ENCODE data around the gene FRK. TPM values are rescaled to one million over a fixed set of nuclear protein-coding genes. Genes with fewer than 3 reads are reported as not detected.
"Not testable (repeated sequence)": the region's sequence is repeated elsewhere in the genome, so short reads cannot be mapped to it uniquely, and the experiment has no call there.

FRK gene
- total RNA-seq, 2 donors from 2014 or later = 0.02 to 0.05 TPM

- H3K36me3 Mint-ChIP-seq (ENCODE audit: insufficient read depth in 2 of 2) = no peaks in the 10 kb centered on the region
- no peak overlapping the region for H3K27ac Mint-ChIP-seq
- H3K4me3 Mint-ChIP-seq = no peak overlapping the region
- no peaks in the 10 kb centered on the region for H3K4me1 Mint-ChIP-seq (ENCODE audit: low read depth)
- peak in 1 of 2 donors; percentile 41 for ATAC-seq (replicated peaks in 1 of 2)
- no peaks in the 10 kb centered on the region for H3K27me3 Mint-ChIP-seq (ENCODE audit: low read depth)
- H3K9me3 Mint-ChIP-seq = peaks cover 0 to 3% of the 10 kb centered on the region in 2 donors
- no peak for DNase-seq
Observed at GRCh38 chr6:115932481-115932880, 128.2 kb downstream of the FRK start.

DNA sequence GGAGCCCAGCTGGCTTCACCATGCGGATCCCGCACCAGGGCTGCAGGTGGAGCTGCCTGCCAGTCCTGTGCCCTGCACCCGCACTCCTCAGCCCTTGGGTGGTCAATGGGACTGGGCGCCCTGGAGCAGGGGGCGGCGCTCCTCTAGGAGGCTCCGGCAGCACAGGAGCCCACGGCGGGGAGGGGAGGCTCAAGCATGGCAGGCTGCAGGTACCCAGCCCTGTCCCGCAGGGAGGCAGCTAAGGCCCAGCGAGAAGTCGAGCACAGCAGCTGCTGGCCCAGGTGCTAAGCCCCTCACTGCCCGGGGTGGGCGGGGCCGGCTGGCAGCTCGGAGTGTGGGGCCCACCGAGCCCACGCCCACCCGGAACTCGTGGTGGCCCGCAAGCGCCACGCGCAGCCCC lies 132.7 kb downstream of the FRK start:
- not testable (repeated sequence) for H3K27ac Mint-ChIP-seq; H3K9me3 Mint-ChIP-seq; ATAC-seq (replicated peaks in 1 of 2); H3K36me3 Mint-ChIP-seq (ENCODE audit: insufficient read depth in 2 of 2); DNase-seq; H3K4me3 Mint-ChIP-seq; H3K4me1 Mint-ChIP-seq (ENCODE audit: low read depth); H3K27me3 Mint-ChIP-seq (ENCODE audit: low read depth)

DNA sequence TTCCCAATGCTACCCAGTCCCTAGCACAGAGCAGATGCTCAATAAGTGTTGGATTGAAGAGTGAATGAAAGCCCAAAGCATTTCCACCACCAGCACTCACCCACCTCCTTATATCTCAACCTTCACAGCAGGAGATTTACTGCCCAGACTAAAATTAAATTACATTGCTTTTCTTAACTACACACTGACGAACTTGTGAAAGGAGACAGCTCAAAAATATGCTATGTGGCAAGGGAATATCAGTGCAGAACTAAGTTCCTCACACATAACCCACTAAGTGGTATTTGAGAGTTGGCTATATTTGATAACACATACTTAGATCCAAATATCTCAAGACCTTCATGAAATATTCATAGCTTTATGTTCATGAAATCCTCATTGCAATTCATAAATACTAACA lies 137.7 kb downstream of the FRK start:
- no peaks in the 10 kb centered on the region for H3K9me3 Mint-ChIP-seq
- no peak overlapping the region for H3K4me3 Mint-ChIP-seq
- H3K27me3 Mint-ChIP-seq (ENCODE audit: low read depth) = no peaks in the 10 kb centered on the region
- H3K27ac Mint-ChIP-seq = no peak overlapping the region
- H3K36me3 Mint-ChIP-seq (ENCODE audit: insufficient read depth in 2 of 2) = no peaks in the 10 kb centered on the region
- DNase-seq = no peak
- no peak for ATAC-seq (replicated peaks in 1 of 2)
- H3K4me1 Mint-ChIP-seq (ENCODE audit: low read depth) = no peaks in the 10 kb centered on the region

- Mint-ChIP-seq H3K4me3 (no peak overlapping the region), H3K36me3 (ENCODE audit: insufficient read depth in 2 of 2) (no peaks in the 10 kb centered on the region), H3K27ac (no peak overlapping the region), H3K9me3 (no peaks in the 10 kb centered on the region), H3K4me1 (ENCODE audit: low read depth) (no peaks in the 10 kb centered on the region), H3K27me3 (ENCODE audit: low read depth) (no peaks in the 10 kb centered on the region)
- DNase-seq = no peak
- no peak for ATAC-seq (replicated peaks in 1 of 2)
Observed at GRCh38 chr6:115914098-115914497, 146.6 kb downstream of the FRK start.

DNA sequence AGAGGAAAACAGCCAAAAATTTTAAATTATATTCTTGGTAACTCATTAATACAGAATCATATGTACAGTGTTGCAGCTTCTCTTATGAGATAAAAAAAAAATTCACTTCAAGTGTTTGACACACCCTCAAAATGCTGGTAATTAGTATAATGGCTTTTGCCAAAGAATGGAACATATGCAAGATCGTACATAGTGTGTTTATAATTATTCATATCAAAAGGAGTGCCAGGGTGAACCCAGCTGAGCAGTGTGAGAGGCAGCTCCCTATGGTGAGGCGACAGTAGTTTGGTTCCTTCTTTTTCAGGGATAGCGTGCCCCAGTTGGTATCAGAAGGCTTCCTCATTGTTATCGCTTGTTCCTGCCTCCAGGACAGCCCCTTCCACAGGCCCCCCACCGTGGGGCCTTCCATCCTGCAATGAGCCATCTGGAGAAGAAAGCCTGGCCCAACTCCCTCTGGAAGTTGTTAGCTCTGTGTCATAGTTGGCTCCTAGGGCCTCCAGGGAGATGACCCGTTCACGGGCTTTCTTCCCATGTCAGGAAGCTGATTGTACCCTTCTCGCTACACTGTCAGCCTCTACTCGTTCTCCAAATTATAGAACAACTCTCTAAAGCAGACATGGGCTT lies 150.7 kb downstream of the FRK start:
- Mint-ChIP-seq H3K27ac (no peak overlapping the region), H3K4me1 (ENCODE audit: low read depth) (no peaks in the 10 kb centered on the region), H3K36me3 (ENCODE audit: insufficient read depth in 2 of 2) (no peaks in the 10 kb centered on the region), H3K9me3 (no peaks in the 10 kb centered on the region), H3K27me3 (ENCODE audit: low read depth) (no peaks in the 10 kb centered on the region), H3K4me3 (no peak overlapping the region)
- ATAC-seq (replicated peaks in 1 of 2) (no peak), DNase-seq (no peak)

DNA sequence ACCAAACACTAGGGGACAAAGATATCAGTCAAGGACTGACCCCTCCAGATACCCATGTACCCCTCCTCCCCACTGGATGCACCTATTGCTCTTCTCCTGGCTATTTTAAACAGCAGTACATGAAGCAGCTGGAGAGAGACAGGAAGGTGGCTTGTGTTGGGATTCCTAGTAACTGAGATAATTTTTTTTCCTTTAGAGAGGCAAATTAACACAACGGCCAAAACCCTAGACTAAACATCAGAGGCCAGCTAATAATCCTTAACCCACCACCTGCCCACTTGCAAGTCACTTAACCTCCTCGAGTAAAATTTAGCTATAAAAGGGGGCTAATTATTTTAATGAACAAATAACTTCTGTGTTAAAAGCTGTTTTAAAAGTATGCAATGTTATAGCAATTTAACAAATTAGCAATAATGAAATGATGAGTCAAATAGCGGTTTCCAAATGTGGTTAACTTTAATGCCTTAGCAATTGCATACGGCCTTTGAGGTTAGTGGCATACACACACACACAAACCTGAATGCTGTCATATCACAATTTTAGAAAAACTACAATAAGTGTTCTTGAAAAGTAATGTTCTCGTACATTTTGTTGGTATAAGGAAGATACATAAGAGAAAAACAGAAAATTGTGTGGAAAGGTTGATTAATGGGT lies 151.7 kb downstream of the FRK start:
- ATAC-seq (replicated peaks in 1 of 2) (no peak), DNase-seq (no peak)
- no peaks in the 10 kb centered on the region for H3K36me3 Mint-ChIP-seq (ENCODE audit: insufficient read depth in 2 of 2)
- H3K4me3 Mint-ChIP-seq = no peak overlapping the region
- no peak overlapping the region for H3K27ac Mint-ChIP-seq
- H3K27me3 Mint-ChIP-seq (ENCODE audit: low read depth) = no peaks in the 10 kb centered on the region
- no peaks in the 10 kb centered on the region for H3K4me1 Mint-ChIP-seq (ENCODE audit: low read depth)
- no peaks in the 10 kb centered on the region for H3K9me3 Mint-ChIP-seq

DNA sequence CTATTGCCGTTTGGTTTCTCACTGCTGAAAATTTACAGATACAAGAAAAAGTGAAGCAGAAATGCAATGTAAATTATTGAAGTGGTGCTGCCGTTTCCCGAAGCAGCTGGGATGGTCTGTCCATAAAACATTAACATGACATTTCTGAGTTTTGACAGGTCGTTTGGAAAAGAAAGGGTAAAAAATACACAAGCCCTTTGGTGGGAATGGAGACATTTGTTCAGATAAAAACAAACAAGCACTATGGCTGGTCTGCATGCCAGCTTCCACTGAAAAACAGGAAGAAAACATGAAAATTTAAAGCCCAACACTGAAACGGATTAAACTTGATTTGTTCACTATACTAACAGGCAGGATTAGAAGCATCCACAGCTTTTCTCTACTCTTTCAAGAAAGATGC lies 155.2 kb downstream of the FRK start:
- no peaks in the 10 kb centered on the region for H3K27me3 Mint-ChIP-seq (ENCODE audit: low read depth)
- DNase-seq (no peak), ATAC-seq (replicated peaks in 1 of 2) (no peak)
- no peaks in the 10 kb centered on the region for H3K9me3 Mint-ChIP-seq
- H3K27ac Mint-ChIP-seq = no peak overlapping the region
- no peaks in the 10 kb centered on the region for H3K4me1 Mint-ChIP-seq (ENCODE audit: low read depth)
- no peaks in the 10 kb centered on the region for H3K36me3 Mint-ChIP-seq (ENCODE audit: insufficient read depth in 2 of 2)
- H3K4me3 Mint-ChIP-seq = no peak overlapping the region

- Mint-ChIP-seq H3K27me3 (ENCODE audit: low read depth) (no peaks in the 10 kb centered on the region), H3K4me3 (no peak overlapping the region), H3K4me1 (ENCODE audit: low read depth) (no peaks in the 10 kb centered on the region), H3K27ac (no peak overlapping the region), H3K36me3 (ENCODE audit: insufficient read depth in 2 of 2) (no peaks in the 10 kb centered on the region), H3K9me3 (no peaks in the 10 kb centered on the region)
- DNase-seq (no peak), ATAC-seq (replicated peaks in 1 of 2) (no peak)
Observed at GRCh38 chr6:115902436-115902835, 158.3 kb downstream of the FRK start.

DNA sequence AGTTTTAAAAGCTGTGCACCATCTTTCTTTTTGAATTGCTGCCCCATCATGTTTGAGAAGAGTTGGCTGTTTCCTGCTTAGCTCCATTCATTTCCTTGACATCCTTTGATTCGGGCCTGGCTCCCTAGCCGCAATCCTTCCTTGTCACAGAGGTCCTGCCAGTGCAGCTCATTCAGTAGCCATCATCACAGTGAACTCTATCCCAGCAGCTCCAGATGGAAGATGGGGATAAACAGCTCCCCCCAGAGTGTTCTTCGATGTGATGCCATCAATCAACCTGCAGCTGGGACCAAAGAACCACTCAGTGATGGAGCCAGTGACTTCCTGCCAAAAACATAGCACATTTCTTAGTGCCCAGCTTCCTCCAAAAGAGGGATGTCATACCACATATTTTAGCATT lies 158.8 kb downstream of the FRK start:
- H3K27ac Mint-ChIP-seq = no peak overlapping the region
- ATAC-seq (replicated peaks in 1 of 2) (no peak), DNase-seq (no peak)
- no peak overlapping the region for H3K4me3 Mint-ChIP-seq
- no peaks in the 10 kb centered on the region for H3K9me3 Mint-ChIP-seq
- no peaks in the 10 kb centered on the region for H3K36me3 Mint-ChIP-seq (ENCODE audit: insufficient read depth in 2 of 2)
- H3K27me3 Mint-ChIP-seq (ENCODE audit: low read depth) = no peaks in the 10 kb centered on the region
- no peaks in the 10 kb centered on the region for H3K4me1 Mint-ChIP-seq (ENCODE audit: low read depth)

DNA sequence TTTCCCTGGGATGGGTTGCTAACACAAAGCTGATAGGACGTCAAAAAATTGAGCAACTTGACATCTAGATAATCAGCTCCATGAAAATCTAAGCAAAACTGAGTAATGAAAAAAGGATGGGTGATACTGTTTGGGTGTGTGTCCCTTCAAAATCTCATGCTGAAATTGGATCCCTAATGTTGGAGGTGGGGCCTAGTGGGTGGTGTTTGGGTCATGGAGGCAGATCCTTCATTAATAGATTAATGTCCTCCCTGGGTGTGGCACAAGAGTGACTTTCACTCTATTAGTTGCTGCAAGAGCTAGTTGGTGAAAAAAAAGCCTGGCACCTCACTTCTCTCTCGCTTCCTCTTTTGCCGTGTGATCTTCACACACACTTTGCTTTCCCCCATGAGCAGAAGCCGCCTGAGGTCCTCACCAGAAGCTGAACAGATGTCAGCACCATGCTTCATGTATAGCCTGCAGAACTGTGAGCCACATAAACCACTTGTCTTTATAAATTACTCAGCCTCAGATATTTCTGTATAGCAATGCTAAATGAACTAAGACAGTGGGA lies 160.9 kb downstream of the FRK start:
- DNase-seq = no peak
- Mint-ChIP-seq H3K9me3 (no peaks in the 10 kb centered on the region), H3K4me1 (ENCODE audit: low read depth) (no peaks in the 10 kb centered on the region), H3K36me3 (ENCODE audit: insufficient read depth in 2 of 2) (no peaks in the 10 kb centered on the region), H3K27me3 (ENCODE audit: low read depth) (no peaks in the 10 kb centered on the region), H3K27ac (no peak overlapping the region), H3K4me3 (no peak overlapping the region)
- no peak for ATAC-seq (replicated peaks in 1 of 2)

DNA sequence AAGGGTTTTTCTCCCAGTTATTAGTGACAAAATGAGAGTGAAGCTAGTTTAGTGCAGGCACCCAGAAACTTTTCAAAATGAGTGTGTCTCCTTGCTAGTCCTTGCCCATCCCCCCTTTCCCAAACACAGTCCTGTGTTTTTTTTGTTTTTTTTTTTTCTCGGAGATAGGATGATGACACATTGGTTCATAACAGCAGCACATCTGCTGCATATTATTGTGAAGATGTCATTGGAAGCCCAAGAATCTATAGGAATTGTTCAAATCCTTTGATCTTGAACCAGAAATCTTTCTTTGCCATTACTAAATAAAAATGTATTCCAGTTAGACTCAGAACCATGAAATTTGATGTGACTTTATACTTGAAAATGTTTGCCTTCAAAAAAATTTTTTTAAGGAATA lies 162.4 kb downstream of the FRK start:
- Mint-ChIP-seq H3K9me3 (no peaks in the 10 kb centered on the region), H3K27me3 (ENCODE audit: low read depth) (no peaks in the 10 kb centered on the region), H3K36me3 (ENCODE audit: insufficient read depth in 2 of 2) (no peaks in the 10 kb centered on the region), H3K4me1 (ENCODE audit: low read depth) (no peaks in the 10 kb centered on the region), H3K27ac (no peak overlapping the region), H3K4me3 (no peak overlapping the region)
- ATAC-seq (replicated peaks in 1 of 2) (no peak), DNase-seq (no peak)

- H3K27ac Mint-ChIP-seq = no peak overlapping the region
- ATAC-seq (replicated peaks in 1 of 2) (no peak), DNase-seq (peak in 1 of 2 donors; percentile 5)
- no peaks in the 10 kb centered on the region for H3K9me3 Mint-ChIP-seq
- no peaks in the 10 kb centered on the region for H3K36me3 Mint-ChIP-seq (ENCODE audit: insufficient read depth in 2 of 2)
- H3K4me1 Mint-ChIP-seq (ENCODE audit: low read depth) = no peaks in the 10 kb centered on the region
- H3K4me3 Mint-ChIP-seq = no peak overlapping the region
- no peaks in the 10 kb centered on the region for H3K27me3 Mint-ChIP-seq (ENCODE audit: low read depth)
Observed at GRCh38 chr6:115896538-115897129, 164.1 kb downstream of the FRK start.

GRCh38 chr6:115894426-115894992 lies 166.2 kb downstream of the FRK start:
- no peaks in the 10 kb centered on the region for H3K36me3 Mint-ChIP-seq (ENCODE audit: insufficient read depth in 2 of 2)
- no peaks in the 10 kb centered on the region for H3K9me3 Mint-ChIP-seq
- DNase-seq (no peak), ATAC-seq (replicated peaks in 1 of 2) (no peak)
- peaks cover 16% of the 10 kb centered on the region for H3K4me1 Mint-ChIP-seq (ENCODE audit: low read depth)
- no peak overlapping the region for H3K27ac Mint-ChIP-seq
- no peaks in the 10 kb centered on the region for H3K27me3 Mint-ChIP-seq (ENCODE audit: low read depth)
- H3K4me3 Mint-ChIP-seq = no peak overlapping the region

All from activated T-cell treated with anti-CD3 and anti-CD28 coated beads, Interleukin-2, amount 50 U/mL, for 72 hours (primary cell).